Measurements from ENCODE around the gene RCOR2.

Gene RCOR2

DNA sequence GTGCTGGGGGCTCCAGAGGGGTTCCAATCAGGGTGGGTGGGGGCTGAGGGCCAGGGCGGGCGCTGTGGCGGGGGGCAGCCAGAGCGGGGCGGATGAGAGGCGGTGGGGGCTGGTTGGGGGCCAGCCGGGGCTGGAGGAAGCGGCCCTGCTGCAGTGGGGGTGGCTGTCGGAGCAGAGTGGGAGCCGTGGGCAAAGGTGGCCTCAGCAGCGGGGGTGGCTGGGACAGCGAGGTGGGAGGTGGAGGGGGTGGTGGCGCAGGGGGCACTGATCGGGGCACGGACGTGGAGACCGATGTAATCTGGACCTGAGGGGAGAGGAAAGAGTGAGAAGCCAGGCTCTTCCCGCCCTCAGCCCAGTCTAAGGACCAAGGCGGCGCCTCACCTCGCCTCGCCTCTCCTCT is 5.1 kb downstream of the RCOR2 start:
- TF ChIP-seq, protein P1, sequence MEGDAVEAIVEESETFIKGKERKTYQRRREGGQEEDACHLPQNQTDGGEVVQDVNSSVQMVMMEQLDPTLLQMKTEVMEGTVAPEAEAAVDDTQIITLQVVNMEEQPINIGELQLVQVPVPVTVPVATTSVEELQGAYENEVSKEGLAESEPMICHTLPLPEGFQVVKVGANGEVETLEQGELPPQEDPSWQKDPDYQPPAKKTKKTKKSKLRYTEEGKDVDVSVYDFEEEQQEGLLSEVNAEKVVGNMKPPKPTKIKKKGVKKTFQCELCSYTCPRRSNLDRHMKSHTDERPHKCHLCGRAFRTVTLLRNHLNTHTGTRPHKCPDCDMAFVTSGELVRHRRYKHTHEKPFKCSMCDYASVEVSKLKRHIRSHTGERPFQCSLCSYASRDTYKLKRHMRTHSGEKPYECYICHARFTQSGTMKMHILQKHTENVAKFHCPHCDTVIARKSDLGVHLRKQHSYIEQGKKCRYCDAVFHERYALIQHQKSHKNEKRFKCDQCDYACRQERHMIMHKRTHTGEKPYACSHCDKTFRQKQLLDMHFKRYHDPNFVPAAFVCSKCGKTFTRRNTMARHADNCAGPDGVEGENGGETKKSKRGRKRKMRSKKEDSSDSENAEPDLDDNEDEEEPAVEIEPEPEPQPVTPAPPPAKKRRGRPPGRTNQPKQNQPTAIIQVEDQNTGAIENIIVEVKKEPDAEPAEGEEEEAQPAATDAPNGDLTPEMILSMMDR (IDR thresholded peaks at IDR 0.05): no peak
- Histone ChIP-seq H3K4me1 (no peaks in the 10 kb centered on the region), H3K9me3 (ENCODE audit: control insufficient read depth, low read length) (no peaks in the 10 kb centered on the region), H3K9ac (no peak overlapping the region), H3K79me2 (no peaks in the 10 kb centered on the region), H3K4me3 (ENCODE audit: low read depth, low read length) (no peak overlapping the region), H3K36me3 (ENCODE audit: control insufficient read depth, insufficient read depth, low read length) (no peaks in the 10 kb centered on the region), H3K4me2 (ENCODE audit: low read length) (no peak overlapping the region), H3K27me3 (ENCODE audit: control insufficient read depth, insufficient read depth, low read length) (no peaks in the 10 kb centered on the region), H2AFZ (no peak overlapping the region), H3K27ac (no peak overlapping the region)

DNA sequence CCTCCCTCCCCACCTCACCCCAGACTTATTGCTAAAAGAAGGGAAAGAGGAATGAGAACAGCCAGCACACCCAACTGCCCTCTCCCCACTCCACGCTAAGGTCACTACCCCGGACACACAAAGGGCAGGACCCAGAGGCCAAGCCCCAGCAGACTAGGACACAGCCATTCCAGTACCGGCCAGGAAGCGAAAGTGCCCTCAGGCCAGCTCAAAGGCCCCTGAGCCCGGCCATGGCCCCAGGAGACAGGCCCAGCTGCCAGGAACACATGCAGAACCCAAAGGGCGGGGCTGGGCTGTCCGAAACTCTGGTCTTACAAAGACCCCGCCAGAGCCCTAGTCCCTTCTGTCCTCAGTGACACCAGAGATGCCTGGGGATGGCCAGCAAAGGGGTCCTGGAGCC is 5.5 kb downstream of the RCOR2 start:
- no peak overlapping the region for H3K27ac ChIP-seq
- H2AFZ ChIP-seq: no peak overlapping the region

DNA sequence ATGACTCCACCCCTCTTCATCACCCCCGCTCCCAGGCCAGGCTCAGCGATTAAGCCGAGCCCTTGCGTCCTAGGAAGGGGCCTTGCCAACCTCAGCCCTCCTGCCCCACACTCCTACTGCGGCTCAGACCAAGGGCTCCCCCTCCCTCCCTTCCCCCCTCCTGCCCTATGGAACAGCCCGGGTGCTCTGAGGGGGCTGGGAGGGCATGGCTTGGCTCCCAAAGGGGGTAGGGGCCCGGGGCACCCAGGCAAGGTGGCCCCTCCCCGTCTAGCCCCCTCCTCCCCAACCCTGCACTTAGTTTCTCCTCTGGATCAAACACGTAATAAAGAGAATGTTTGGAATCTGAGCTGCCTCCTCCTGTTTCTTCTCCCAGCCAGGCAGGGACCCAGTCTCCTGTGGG is 6.3 kb downstream of the RCOR2 start:
- H3K27me3 ChIP-seq (ENCODE audit: control insufficient read depth, insufficient read depth, low read length): no peaks in the 10 kb centered on the region
- TF ChIP-seq, protein P1 (IDR thresholded peaks at IDR 0.05): no peak
- H3K27ac ChIP-seq: no peak overlapping the region
- no peak overlapping the region for H3K4me2 ChIP-seq (ENCODE audit: low read length)
- no peaks in the 10 kb centered on the region for H3K36me3 ChIP-seq (ENCODE audit: control insufficient read depth, insufficient read depth, low read length)
- H3K4me1 ChIP-seq: no peaks in the 10 kb centered on the region
- no peak overlapping the region for H2AFZ ChIP-seq
- H3K9me3 ChIP-seq (ENCODE audit: control insufficient read depth, low read length): no peaks in the 10 kb centered on the region
- no peak overlapping the region for H3K9ac ChIP-seq
- H3K4me3 ChIP-seq (ENCODE audit: low read depth, low read length): no peak overlapping the region
- no peaks in the 10 kb centered on the region for H3K79me2 ChIP-seq

More for the DNA sequence above, 5.5 kb downstream of the RCOR2 start:
- Histone ChIP-seq H3K4me3 (ENCODE audit: low read depth, low read length) (no peak overlapping the region), H3K36me3 (ENCODE audit: control insufficient read depth, insufficient read depth, low read length) (no peaks in the 10 kb centered on the region), H3K4me1 (no peaks in the 10 kb centered on the region), H3K9me3 (ENCODE audit: control insufficient read depth, low read length) (no peaks in the 10 kb centered on the region), H3K79me2 (no peaks in the 10 kb centered on the region), H3K4me2 (ENCODE audit: low read length) (no peak overlapping the region), H3K9ac (no peak overlapping the region), H3K27me3 (ENCODE audit: control insufficient read depth, insufficient read depth, low read length) (no peaks in the 10 kb centered on the region)
- TF ChIP-seq, protein P1 (IDR thresholded peaks at IDR 0.05): no peak

DNA sequence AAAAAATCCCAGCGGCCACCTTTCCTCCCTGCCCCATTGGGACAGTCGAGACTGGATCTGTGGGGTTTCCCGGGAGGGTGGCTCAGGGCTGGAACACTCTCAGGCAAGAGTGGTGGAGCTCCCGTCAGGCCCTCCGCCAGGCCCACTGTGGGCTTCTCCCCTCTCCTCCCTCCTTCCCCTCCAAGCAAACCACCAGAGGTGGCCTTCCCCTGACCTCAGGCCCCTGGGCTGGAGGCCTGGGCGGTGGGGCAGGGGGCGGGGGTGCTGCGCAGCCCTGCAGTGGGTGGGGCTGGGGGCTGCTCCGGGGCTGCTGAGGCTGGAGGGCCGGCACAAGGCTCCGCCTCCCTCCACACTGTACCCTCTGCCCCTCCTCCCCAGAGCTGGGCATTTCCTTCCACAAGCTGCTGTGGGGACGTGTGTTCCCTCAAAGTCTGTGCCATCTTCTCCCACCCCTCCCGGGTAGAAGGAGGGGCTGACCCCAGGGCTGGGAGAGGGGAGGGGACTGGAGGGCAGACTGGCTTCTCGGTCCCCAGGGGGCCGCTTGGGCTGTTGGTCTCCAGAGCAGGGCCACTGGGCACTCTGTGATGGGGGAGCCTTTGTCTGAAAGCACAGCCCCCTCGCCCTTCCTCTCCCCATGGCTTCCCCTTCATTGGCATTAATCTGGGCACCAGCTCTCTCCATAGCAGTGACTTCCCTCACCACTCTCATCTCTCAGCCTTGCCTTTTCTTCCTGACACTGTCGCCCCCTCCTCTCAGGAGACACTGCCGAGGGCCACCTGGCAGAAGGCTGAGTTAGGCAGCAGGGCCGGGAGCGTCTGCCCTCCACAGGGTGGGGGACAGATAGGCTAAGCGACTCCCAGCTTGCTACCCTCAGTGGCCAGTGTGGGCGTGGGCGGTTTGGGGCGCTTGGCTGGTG is 7.1 kb downstream of the RCOR2 start:
- no peaks in the 10 kb centered on the region for H3K9me3 ChIP-seq (ENCODE audit: control insufficient read depth, low read length)
- H3K4me1 ChIP-seq: no peaks in the 10 kb centered on the region
- no peaks in the 10 kb centered on the region for H3K79me2 ChIP-seq
- no peak overlapping the region for H3K9ac ChIP-seq
- H2AFZ ChIP-seq: no peak overlapping the region
- H3K4me3 ChIP-seq (ENCODE audit: low read depth, low read length): no peak overlapping the region
- TF ChIP-seq, protein P1 (IDR thresholded peaks at IDR 0.05): no peak
- H3K4me2 ChIP-seq (ENCODE audit: low read length): no peak overlapping the region
- no peak overlapping the region for H3K27ac ChIP-seq
- no peaks in the 10 kb centered on the region for H3K36me3 ChIP-seq (ENCODE audit: control insufficient read depth, insufficient read depth, low read length)
- H3K27me3 ChIP-seq (ENCODE audit: control insufficient read depth, insufficient read depth, low read length): no peaks in the 10 kb centered on the region

All from parathyroid adenoma (tissue), 2 donors.